22Rv1 (cell line): ENCODE data around the gene NAA15.
"Not testable (repeated sequence)": the region's sequence is repeated elsewhere in the genome, so short reads cannot be mapped to it uniquely, and the experiment has no call there.

Experiments
- ZFX ChIP-seq: fragments of 450-650 bp; IDR thresholded peaks from 2 replicates; pipeline ENCODE4 v1.6.1; 2017; ENCODE audit warnings: antibody characterized with exemption, borderline replicate concordance
- TF ChIP-seq, protein P1 (sequence below): fragments of 450-650 bp; IDR thresholded peaks from 2 replicates; pipeline ENCODE4 v1.5.1; 2017; ENCODE audit warnings: mild to moderate bottlenecking

DNA sequence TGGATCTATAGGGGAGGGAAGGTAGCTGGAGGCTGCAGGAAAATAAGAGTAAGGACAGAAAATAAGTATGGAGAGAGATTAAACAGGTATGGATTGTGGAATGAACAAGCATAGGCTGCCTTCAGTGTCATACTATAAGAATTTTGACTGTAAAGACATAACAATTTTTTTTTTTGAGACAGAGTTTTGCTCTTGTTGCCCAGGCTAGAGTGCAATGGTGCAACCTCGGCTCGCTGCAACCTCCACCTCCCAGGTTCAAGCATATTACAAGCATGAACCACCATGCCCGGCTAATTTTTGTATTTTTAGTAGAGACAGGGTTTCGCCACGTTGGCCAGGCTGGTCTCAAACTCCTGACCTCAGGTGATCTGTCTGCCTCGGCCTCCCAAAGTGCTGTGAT is 45.7 kb upstream of the NAA15 start:
- TF ChIP-seq, protein P1, sequence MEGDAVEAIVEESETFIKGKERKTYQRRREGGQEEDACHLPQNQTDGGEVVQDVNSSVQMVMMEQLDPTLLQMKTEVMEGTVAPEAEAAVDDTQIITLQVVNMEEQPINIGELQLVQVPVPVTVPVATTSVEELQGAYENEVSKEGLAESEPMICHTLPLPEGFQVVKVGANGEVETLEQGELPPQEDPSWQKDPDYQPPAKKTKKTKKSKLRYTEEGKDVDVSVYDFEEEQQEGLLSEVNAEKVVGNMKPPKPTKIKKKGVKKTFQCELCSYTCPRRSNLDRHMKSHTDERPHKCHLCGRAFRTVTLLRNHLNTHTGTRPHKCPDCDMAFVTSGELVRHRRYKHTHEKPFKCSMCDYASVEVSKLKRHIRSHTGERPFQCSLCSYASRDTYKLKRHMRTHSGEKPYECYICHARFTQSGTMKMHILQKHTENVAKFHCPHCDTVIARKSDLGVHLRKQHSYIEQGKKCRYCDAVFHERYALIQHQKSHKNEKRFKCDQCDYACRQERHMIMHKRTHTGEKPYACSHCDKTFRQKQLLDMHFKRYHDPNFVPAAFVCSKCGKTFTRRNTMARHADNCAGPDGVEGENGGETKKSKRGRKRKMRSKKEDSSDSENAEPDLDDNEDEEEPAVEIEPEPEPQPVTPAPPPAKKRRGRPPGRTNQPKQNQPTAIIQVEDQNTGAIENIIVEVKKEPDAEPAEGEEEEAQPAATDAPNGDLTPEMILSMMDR, result not testable (repeated sequence)
- TF ChIP-seq ZFX, result not testable (repeated sequence)
